OCI-LY3 (cell line): ENCODE results near the gene FAM98A.

ENCODE experiments used
- CTCF ChIP-seq: fragments of 200-600, 300-600 bp; sonication (generic); IDR thresholded peaks from 2 replicates; pipeline ENCODE4 v1.5.1; 2014; ENCODE audit warnings: antibody characterized with exemption, low read length, low read depth
- EZH2phosphoT487 ChIP-seq: fragments of 200-600 bp; shearing (Covaris generic); IDR thresholded peaks from 2 replicates; pipeline ENCODE4 v1.6.1; 2018; ENCODE audit warnings: antibody characterized with exemption, mixed run types, low read depth

GRCh38 chr2:33606100-33606499 lies 7.0 kb upstream of the FAM98A start:
- TF ChIP-seq CTCF: no peak
- TF ChIP-seq EZH2phosphoT487: no peak
